Activated T-helper 1 cell treated with anti-CD3 and anti-CD28 coated beads, Interleukin-12 subunit alpha, Interleukin-12 subunit beta, Interleukin-2, Interleukin-4 antibody, amounts not matched to agents 30 ng/mL and 10 ng/mL and 1 ng/mL, durations not matched to agents 14 hours and 24 hours and 36 hours (primary cell): ENCODE measurements around the gene ZNF304. TPM values are rescaled to one million over a fixed set of nuclear protein-coding genes. Genes with fewer than 3 reads are reported as not detected.
"Not testable (repeated sequence)": the region's sequence is repeated elsewhere in the genome, so short reads cannot be mapped to it uniquely, and the experiment has no call there.

Experiments used
- DNase-seq: peaks from one replicate; pipeline ENCODE4 v3.0.0; 2021; ENCODE audit warnings: low spot score
- H3K27ac Mint-ChIP-seq: one replicate; pipeline ENCODE4 v1.8.0; 2021; ENCODE audit warnings: mild to moderate bottlenecking, mixed read lengths
- H3K27me3 Mint-ChIP-seq: one replicate; pipeline ENCODE4 v1.8.0; 2022; ENCODE audit warnings: mild to moderate bottlenecking, moderate library complexity, mixed read lengths; ENCODE audit not compliant: insufficient read depth
- H3K36me3 Mint-ChIP-seq: one replicate; pipeline ENCODE4 v1.8.0; 2021; ENCODE audit warnings: low read depth, mixed read lengths
- H3K4me1 Mint-ChIP-seq: one replicate; pipeline ENCODE4 v1.8.0; 2021; ENCODE audit warnings: low read depth, mixed read lengths
- H3K4me3 Mint-ChIP-seq: one replicate; pipeline ENCODE4 v1.8.0; 2021; ENCODE audit warnings: mild to moderate bottlenecking, moderate library complexity, mixed read lengths
- H3K9me3 Mint-ChIP-seq: one replicate; pipeline ENCODE4 v1.8.0; 2021; ENCODE audit warnings: mixed read lengths
- intact Hi-C: fragments of 100-400 bp; cut with micrococcal nuclease; formaldehyde crosslinking; loops from one replicate; pipeline ENCODE4 v1.15.1; 2024
- total RNA-seq: library from RNA; stranded (reverse); gene quantifications from 2 replicates; pipeline ENCODE4 v1.2.3, GENCODE V29; 2022

ZNF304 gene
- total RNA-seq, 1 donor from 2014 or later: 6.6 TPM

DNA sequence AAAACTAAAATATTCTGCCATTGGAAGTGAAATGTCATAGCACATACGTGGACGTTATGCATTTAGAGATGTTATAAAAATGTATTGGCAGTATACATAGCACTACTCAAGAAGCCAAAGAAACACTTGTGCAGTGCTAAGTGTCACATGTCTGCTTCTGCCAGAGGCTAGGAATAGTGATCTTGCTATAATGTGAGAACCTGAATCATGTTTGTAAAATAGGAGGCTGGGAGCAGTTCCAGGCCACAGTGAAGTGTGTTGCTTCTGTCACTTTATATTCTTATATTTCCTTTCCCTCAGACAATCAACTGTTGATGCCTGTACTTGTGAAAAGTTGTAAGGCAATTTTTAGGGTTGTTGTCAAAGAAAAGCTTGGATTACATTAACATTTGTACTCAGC lies 15.7 kb downstream of the ZNF304 start:
- no peak for DNase-seq
- intact Hi-C loops: no loop called here
- Mint-ChIP-seq H3K27me3 (no peaks in the 10 kb centered on the region), H3K4me1 (peaks cover 17% of the 10 kb centered on the region), H3K9me3 (peaks cover 60% of the 10 kb centered on the region), H3K4me3 (no peak overlapping the region), H3K27ac (no peak overlapping the region), H3K36me3 (peaks cover 28% of the 10 kb centered on the region)

DNA sequence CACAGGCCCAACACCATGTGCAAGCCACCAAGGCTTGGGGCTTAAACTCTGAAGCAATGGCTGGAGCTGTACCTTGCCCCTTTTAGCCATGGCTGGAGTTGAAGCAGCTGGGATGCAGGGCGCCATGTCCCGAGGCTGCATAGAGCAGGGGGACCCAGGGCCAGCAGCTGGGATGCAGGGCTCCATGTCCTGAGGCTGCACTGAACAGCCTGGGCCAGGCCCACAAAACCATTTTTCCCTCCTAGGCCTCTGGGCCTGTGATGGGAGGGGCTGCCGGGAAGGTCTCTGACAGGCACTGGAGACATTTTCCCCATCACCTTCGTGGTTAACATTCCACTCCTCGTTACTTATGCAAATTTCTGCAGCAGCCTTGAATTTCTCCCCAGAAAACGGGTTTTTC lies 23.1 kb downstream of the ZNF304 start:
- no peak overlapping the region for H3K27ac Mint-ChIP-seq
- H3K4me3 Mint-ChIP-seq: no peak overlapping the region
- intact Hi-C loops: no loop called here
- no peaks in the 10 kb centered on the region for H3K27me3 Mint-ChIP-seq
- no peaks in the 10 kb centered on the region for H3K4me1 Mint-ChIP-seq
- H3K9me3 Mint-ChIP-seq: peaks cover 69% of the 10 kb centered on the region
- peaks cover 56% of the 10 kb centered on the region for H3K36me3 Mint-ChIP-seq
- no peak for DNase-seq

DNA sequence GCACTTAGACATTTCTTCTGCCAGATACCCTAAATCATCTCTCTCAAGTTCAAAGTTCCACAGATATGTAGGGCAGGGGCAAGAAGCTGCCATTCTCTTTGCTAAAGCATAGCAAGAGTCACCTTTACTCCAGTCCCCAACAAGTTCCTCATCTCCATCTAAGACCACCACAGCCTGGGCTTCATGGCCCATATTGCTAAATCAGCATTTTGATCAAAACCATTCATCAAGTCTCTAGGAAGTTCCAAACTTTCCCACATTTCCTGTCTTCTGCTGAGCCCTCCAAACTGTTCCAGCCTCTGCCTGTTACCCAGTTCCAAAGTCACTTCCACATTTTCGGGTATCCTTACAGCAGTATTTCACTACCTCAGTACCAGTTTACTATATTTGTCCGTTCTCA lies 23.6 kb downstream of the ZNF304 start:
- intact Hi-C loops, H3K27me3 Mint-ChIP-seq, H3K4me1 Mint-ChIP-seq, DNase-seq, H3K27ac Mint-ChIP-seq, H3K4me3 Mint-ChIP-seq: not testable (repeated sequence)
- H3K36me3 Mint-ChIP-seq: peaks cover 59% of the 10 kb centered on the region
- H3K9me3 Mint-ChIP-seq: peaks cover 70% of the 10 kb centered on the region

DNA sequence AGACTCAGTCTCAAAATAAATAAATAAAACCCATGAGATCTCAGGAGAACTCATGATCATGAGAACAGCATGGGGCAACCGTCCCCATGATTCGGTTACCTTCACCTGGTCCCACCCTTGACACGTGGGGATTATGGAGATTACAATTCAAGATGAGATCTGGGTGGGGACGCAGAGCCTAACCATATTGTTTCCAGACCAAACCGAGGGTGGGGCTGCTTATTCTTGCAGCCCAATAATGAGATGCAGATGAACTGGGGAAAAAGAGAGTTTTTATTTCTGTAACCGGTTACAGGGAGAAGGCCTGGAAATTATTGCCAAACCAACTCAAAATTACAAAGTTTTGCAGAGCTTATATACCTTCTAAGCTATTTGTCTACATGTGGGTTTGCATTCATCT lies 25.1 kb downstream of the ZNF304 start:
- H3K27ac Mint-ChIP-seq: no peak overlapping the region
- peaks cover 71% of the 10 kb centered on the region for H3K9me3 Mint-ChIP-seq
- no peaks in the 10 kb centered on the region for H3K4me1 Mint-ChIP-seq
- intact Hi-C loops: no loop called here
- peaks cover 52% of the 10 kb centered on the region for H3K36me3 Mint-ChIP-seq
- no peak overlapping the region for H3K4me3 Mint-ChIP-seq
- no peaks in the 10 kb centered on the region for H3K27me3 Mint-ChIP-seq
- DNase-seq: no peak

DNA sequence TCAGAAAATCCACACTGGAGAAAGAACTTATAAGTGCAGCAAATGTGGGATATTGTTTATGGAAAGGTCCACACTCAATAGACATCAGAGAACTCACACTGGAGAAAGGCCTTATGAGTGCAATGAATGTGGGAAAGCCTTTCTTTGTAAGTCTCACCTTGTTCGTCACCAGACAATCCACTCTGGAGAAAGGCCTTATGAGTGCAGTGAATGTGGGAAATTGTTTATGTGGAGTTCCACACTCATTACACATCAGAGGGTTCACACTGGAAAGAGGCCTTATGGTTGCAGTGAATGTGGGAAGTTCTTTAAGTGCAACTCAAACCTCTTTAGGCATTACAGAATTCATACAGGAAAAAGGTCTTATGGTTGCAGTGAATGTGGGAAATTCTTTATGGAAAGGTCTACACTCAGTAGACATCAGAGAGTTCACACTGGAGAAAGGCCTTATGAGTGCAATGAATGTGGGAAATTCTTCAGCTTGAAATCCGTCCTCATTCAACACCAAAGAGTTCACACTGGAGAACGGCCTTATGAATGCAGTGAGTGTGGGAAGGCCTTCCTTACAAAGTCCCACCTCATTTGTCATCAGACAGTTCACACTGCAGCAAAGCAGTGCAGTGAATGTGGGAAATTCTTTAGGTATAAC lies 26.6 kb downstream of the ZNF304 start:
- DNase-seq: no peak
- H3K36me3 Mint-ChIP-seq: peaks cover 42% of the 10 kb centered on the region

DNA sequence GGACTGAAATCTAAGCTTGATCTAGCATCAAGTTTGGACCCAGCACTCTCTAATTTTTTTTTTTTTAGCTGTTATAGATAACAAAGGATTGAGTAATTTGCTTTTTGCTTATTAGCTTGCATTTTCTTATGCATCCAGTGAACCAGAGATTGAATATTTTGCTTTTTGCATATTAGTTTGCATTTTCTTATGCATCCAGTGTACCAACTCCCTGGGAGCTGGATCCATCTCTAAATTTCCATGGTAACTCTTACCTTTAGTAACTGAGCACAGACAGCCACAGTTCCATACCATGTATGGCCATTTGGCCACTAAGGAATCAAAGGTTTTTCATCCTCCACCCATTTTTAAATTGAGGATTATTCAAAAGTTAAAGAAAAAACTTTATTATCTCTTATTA lies 29.9 kb downstream of the ZNF304 start:
- H3K4me1 Mint-ChIP-seq: no peaks in the 10 kb centered on the region
- H3K27ac Mint-ChIP-seq: no peak overlapping the region
- H3K36me3 Mint-ChIP-seq: peaks cover 21% of the 10 kb centered on the region
- H3K4me3 Mint-ChIP-seq: no peak overlapping the region
- intact Hi-C loops: no loop called here
- no peak for DNase-seq
- H3K9me3 Mint-ChIP-seq: peaks cover 67% of the 10 kb centered on the region
- no peaks in the 10 kb centered on the region for H3K27me3 Mint-ChIP-seq

More for the DNA sequence above, 26.6 kb downstream of the ZNF304 start:
- H3K27me3 Mint-ChIP-seq: no peaks in the 10 kb centered on the region
- intact Hi-C loops: no loop called here
- peaks cover 68% of the 10 kb centered on the region for H3K9me3 Mint-ChIP-seq
- no peaks in the 10 kb centered on the region for H3K4me1 Mint-ChIP-seq
- no peak overlapping the region for H3K27ac Mint-ChIP-seq
- no peak overlapping the region for H3K4me3 Mint-ChIP-seq

DNA sequence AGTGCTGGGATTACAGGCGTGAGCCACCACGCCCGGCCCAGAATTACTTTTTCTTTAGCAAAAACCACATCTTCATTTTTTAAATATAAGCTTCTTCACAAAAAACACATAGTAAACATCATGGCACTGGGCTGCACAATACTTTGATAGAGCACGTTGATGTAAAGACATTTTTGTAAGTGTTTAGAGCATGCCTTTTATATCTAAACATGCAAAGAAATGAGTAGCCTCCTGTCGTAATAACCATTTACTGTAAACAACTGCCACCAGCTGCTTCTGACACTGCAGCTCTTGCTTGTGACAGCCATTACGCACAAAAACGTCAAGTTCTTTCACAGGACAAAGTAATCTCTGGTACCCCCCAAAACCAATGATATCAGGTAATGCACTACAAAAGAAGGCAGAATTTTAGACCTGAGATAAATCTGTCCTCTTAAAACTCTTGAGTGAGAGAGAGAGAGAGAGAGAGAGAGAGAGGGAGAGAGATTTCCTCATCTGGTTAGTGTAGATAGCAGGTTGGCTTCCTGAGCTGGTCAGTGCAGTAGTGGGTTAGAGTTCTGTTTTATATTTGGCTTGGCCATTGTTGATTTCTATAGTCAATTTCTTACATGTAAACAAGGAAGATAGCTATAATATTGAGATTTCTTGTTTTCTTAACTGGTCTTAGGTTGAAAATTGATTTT lies 31.9 kb downstream of the ZNF304 start:
- Mint-ChIP-seq H3K36me3 (peaks cover 10% of the 10 kb centered on the region), H3K4me1 (no peaks in the 10 kb centered on the region), H3K9me3 (peaks cover 66% of the 10 kb centered on the region), H3K27ac (no peak overlapping the region), H3K27me3 (no peaks in the 10 kb centered on the region), H3K4me3 (no peak overlapping the region)
- intact Hi-C loops: no loop called here
- no peak for DNase-seq

DNA sequence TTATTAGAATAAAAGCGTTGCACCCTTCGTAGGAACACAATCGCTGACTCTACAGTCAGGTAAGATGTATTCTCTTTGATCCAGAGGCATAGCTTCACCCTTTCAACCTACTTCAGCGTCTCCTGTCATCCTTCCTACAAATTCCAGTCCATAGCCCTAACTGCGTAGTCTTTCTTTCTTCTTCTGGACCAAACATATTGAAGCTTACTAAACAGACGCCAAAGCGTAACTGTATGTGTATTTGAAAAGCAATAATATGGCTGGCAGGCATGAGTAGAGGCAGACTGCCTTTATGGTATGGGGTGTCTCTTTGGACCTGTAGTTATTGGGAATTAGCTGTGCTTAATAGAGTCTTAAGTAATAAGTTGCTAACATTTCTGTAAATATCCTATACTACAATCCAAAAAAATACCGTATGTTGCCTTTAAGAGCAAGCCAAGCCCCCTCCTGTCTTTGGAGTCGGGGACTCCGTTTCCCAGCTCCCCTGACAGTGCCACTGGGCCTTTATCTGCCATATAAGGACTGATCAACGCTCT lies 38.2 kb downstream of the ZNF304 start:
- Mint-ChIP-seq H3K27me3 (no peaks in the 10 kb centered on the region), H3K36me3 (peaks cover 18% of the 10 kb centered on the region), H3K9me3 (peaks cover 50% of the 10 kb centered on the region), H3K4me1 (peaks cover 26% of the 10 kb centered on the region), H3K4me3 (peak overlapping the region; percentile 94), H3K27ac (peak overlapping the region; percentile 94)
- no peak for DNase-seq
- intact Hi-C loops: loop anchor here (1.0 kb wide), 12 partner anchors 22 to 613 kb away; partner anchors contain the start of genes TRAPPC2B, ZNF134, ZNF17 and ZNF264

DNA sequence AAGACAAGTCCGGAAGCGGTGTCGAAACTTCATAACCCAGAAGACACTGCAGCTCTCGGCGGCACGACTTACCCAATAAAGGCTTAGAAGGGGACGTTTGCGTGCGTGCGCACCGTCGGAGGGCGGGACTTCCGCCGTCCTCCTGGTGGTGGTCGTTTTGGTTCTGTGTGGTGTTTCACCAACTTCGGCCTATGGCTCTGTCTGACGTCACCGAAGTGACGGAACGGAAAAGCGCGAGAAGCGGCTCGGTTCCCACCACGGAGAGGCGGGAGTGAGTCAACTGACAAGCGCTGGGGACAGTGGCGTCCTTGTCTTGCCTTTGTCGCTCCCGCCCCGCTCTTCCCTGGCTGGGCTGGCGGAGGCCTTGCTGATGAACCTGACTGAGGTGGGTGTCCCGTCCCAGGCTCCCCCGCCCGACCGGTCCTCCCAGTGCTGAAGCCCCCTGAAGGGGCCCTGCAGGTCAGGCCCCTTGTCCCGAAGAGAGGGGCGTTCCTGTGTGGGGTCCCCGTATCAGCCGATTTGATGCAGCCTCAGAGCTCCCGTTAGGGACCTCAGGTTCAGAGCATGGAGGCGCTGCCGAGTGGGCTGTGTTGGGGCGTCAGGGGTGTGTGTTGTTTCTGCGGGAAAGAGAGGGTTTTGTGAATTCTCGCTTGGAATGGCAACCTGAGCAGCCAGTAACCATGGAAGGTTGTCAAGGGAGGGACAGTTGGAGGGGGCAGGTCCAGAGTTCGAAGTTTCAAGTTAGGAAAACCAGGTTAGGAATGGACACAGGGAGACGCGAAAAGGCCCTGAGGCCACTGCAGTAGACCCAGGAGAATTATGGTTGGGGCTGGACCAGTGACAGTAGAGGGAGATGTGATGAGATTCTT lies 38.9 kb downstream of the ZNF304 start, which contains the start of gene ZNF548:
TSS of gene ZNF548 (plus strand) at position 125 of the 869 bp plus-strand sequence. CDS start at position 371, 246 bp downstream.
- H3K9me3 Mint-ChIP-seq: peaks cover 54% of the 10 kb centered on the region
- peaks cover 25% of the 10 kb centered on the region for H3K36me3 Mint-ChIP-seq
- peak; percentile 92 for DNase-seq
- no peaks in the 10 kb centered on the region for H3K27me3 Mint-ChIP-seq
- H3K4me3 Mint-ChIP-seq: peak within 1 kb of the TSS; percentile 94
- intact Hi-C loops: loop anchor here (1.0 kb wide), 12 partner anchors 21 to 612 kb away; partner anchors contain the start of genes TRAPPC2B, ZNF134, ZNF17 and ZNF264
- peak within 1 kb of the TSS; percentile 94 for H3K27ac Mint-ChIP-seq
- peaks cover 30% of the 10 kb centered on the region for H3K4me1 Mint-ChIP-seq

DNA sequence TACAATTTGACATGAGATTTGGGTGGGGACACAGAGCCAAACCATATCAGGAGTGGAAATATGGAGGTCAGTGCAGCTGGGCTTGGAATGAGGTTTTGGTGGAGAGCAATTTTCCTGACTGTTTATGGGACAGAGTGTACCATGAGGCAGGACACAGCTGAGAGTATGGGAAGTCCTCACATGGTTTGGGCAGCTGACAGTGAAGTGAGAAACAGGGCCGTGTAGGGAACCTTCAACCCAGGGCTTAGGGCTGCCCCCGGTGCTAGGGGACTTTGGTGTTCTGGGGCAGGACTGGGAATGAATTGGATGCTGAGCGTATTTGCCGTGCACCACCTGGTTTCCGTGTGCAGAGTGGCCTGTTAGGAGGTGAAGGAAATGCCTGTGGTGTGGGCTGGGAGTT lies 44.6 kb downstream of the ZNF304 start:
- peaks cover 69% of the 10 kb centered on the region for H3K36me3 Mint-ChIP-seq
- no peak overlapping the region for H3K27ac Mint-ChIP-seq
- peaks cover 76% of the 10 kb centered on the region for H3K9me3 Mint-ChIP-seq

DNA sequence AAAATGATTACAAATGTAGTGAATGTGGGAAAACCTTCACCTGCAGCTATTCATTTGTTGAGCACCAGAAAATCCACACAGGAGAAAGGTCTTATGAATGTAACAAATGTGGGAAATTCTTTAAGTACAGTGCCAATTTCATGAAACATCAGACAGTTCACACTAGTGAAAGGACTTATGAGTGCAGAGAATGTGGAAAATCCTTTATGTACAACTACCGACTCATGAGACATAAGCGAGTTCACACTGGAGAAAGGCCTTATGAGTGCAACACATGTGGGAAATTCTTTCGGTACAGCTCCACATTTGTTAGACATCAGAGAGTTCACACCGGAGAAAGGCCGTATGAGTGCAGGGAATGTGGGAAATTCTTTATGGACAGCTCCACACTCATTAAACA lies 47.8 kb downstream of the ZNF304 start:
- H3K4me1 Mint-ChIP-seq: peaks cover 7% of the 10 kb centered on the region
- no peak overlapping the region for H3K27ac Mint-ChIP-seq
- peaks cover 84% of the 10 kb centered on the region for H3K9me3 Mint-ChIP-seq
- no peak for DNase-seq
- peaks cover 72% of the 10 kb centered on the region for H3K36me3 Mint-ChIP-seq
- no peak overlapping the region for H3K4me3 Mint-ChIP-seq
- intact Hi-C loops: no loop called here
- H3K27me3 Mint-ChIP-seq: no peaks in the 10 kb centered on the region

More for the DNA sequence above, 44.6 kb downstream of the ZNF304 start:
- intact Hi-C loops: no loop called here
- DNase-seq: no peak
- Mint-ChIP-seq H3K4me1 (peaks cover 13% of the 10 kb centered on the region), H3K27me3 (no peaks in the 10 kb centered on the region), H3K4me3 (no peak overlapping the region)

DNA sequence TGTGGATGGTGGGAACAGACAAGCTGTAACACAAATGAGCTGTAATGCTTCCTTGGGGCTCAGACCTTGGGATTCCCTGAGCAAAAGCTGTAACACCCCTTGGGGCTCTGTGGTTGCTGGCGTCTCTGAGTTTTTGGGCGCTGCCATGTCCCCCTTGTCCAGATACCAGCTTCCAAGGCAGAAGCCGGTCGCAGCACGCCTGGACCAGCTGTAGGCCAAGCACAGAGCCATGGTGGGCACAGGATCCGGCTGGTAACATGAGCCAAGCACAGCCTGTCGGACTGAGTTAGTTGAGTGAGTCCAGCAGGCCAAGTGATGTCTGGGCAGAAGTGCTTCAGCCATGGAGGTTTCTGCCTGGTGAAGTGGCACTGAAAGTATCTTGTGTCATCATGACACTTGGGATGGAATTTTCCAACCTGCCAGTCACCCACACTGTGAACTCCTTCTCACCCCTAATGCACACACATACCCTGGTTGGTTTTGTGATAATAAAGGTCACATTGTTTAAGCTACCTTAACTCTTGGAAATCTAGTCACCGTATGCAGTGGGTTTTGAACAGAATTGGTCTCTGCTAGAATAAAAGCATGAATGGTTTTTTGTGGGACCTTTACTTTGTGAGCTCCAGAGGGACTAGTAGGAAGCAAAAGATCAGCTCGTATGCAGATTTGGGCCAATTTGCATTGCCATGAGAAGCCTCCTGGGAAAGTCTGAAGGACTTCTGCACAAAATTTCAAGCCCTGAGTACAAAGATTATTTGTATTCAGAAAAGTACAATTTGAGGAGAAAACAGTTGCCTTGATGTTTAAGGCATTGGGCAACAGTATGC lies 52.9 kb downstream of the ZNF304 start:
- no peaks in the 10 kb centered on the region for H3K27me3 Mint-ChIP-seq
- DNase-seq: no peak
- intact Hi-C loops: no loop called here
- no peaks in the 10 kb centered on the region for H3K4me1 Mint-ChIP-seq
- H3K27ac Mint-ChIP-seq: no peak overlapping the region
- H3K36me3 Mint-ChIP-seq: peaks cover 23% of the 10 kb centered on the region
- H3K9me3 Mint-ChIP-seq: peaks cover 44% of the 10 kb centered on the region
- H3K4me3 Mint-ChIP-seq: no peak overlapping the region
